ENCODE results near the gene PHC2.

PHC2 gene

DNA sequence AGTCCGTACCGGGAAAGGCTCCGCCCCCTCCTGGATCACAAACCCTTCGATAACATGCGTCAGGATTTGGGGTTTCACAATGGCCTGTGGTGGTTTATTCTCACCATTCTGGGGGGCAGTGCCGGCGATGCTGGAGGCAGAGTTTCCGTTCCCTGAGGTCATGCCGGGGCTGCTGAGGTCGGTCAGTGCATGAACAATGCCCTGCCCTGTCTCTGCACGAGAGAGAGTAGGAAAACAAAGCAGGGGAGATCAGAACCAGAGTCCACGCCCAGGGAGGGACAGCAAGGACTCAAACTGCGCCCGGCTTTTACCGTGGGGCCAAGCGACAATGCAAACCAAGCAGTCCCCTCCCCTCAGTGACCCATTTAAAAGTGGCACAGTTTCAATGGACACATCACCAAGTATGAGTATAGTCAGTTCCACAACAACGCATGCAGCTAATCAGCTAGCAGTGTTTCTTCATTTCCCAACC, 96.8 kb downstream of the PHC2 start:
- TF ChIP-seq, protein P1, sequence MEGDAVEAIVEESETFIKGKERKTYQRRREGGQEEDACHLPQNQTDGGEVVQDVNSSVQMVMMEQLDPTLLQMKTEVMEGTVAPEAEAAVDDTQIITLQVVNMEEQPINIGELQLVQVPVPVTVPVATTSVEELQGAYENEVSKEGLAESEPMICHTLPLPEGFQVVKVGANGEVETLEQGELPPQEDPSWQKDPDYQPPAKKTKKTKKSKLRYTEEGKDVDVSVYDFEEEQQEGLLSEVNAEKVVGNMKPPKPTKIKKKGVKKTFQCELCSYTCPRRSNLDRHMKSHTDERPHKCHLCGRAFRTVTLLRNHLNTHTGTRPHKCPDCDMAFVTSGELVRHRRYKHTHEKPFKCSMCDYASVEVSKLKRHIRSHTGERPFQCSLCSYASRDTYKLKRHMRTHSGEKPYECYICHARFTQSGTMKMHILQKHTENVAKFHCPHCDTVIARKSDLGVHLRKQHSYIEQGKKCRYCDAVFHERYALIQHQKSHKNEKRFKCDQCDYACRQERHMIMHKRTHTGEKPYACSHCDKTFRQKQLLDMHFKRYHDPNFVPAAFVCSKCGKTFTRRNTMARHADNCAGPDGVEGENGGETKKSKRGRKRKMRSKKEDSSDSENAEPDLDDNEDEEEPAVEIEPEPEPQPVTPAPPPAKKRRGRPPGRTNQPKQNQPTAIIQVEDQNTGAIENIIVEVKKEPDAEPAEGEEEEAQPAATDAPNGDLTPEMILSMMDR (IDR thresholded peaks at IDR 0.05; ENCODE audit: low read depth, low read length), result no peak
- H3K4me3 ChIP-seq (replicated peaks in 1 of 2; ENCODE audit: low read depth in 2 of 2, low read length in 2 of 2), result peak overlapping the region in 1 of 2 donors; percentile 12
- DNase-seq (ENCODE audit: low read depth in 2 of 2), result peak; percentile 80 to 93

DNA sequence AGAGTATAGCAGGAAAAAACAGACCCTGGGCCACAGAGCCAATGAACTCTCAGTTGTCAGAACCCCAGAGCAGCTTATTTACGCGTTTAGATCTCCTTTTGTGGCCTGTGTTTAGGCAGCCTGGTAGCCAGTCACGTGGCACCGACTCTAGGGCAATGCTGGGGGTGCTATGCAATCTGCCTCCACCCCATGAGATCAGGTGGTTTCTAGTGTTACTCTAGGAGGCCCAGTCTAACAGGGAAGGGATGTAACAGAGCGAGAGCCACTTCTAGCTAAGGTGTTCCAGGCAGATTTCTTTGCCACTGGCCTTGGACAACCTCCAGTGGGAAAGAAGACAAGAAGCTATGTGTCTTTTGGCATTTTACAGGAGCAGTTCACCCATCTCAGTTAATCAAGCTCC, 98.0 kb downstream of the PHC2 start:
- TF ChIP-seq, protein P1 (IDR thresholded peaks at IDR 0.05; ENCODE audit: low read depth, low read length), result no peak

DNA sequence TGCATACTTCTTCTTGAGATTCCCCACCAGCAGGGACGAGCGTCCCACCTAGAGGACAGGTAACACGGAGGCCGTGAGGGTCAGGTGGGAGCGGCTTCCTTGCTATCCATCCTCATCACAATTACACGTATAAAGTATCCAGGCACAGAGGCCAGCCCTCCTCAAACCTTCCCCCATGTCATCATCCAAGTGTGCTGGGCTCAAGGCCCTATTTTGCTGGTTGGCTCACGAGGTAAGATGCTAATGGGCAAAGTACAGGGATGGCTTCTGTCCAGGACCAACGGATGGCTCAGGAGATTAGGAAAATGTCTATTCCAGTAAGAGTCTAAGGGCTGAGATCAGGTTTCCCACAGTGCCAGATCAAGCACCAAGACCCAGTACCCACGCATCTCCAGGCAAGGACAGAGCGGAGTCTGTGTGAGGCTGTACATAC, 98.5 kb downstream of the PHC2 start:
- H3K4me3 ChIP-seq (replicated peaks in 1 of 2; ENCODE audit: low read depth in 2 of 2, low read length in 2 of 2), result no peak overlapping the region
- DNase-seq (ENCODE audit: low read depth in 2 of 2), result peak in 1 of 2 donors; percentile 80
- TF ChIP-seq, protein P1 (IDR thresholded peaks at IDR 0.05; ENCODE audit: low read depth, low read length), result no peak

More for the DNA sequence above, 98.0 kb downstream of the PHC2 start:
- no peak for DNase-seq (ENCODE audit: low read depth in 2 of 2)
- H3K4me3 ChIP-seq (replicated peaks in 1 of 2; ENCODE audit: low read depth in 2 of 2, low read length in 2 of 2), result no peak overlapping the region

DNA sequence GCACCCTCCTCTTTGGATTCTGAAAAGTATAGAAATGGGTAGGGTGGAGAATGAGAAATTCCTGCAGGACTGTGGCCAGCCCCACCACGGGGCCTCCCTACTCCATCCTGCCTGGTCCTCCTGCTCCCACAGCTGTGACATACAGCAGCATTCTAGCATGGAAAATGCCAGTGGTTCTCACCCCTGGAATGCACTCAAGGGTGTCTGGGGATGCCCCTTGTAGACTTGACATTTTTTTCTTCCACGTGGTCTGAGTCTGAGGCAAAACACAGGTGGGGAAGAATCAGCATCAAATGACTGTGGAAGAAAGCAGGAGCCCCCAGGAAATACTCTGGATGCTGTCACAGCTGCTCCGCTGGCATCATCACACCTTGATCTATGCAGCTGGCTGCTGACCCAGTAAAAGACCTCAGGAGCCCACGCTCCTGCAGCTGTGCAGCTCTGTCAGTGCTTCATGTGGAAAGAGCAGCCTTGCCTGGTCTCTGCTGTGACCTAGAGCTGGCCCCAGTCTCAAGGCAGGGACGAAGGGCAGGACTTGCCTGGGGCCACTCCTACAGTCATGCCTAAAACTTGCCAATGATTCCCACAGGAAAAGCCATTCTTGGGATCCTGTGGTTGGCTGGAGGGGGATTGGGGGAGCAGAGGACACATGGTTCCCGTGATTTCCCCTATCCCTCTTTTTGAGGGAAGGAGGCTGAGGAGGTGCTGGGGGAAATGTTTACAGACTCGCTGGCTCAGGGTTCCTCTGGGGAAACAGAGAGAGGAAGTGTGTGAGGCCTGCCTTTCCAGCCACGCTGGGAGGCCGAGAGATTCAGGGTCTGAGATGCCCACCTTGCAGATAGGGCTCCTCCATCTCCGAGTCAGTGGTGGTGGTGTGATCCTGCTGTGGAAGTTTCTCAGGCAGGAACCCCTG, 99.2 kb downstream of the PHC2 start:
- H3K4me3 ChIP-seq (replicated peaks in 1 of 2; ENCODE audit: low read depth in 2 of 2, low read length in 2 of 2), result no peak overlapping the region
- DNase-seq (ENCODE audit: low read depth in 2 of 2), result no peak
- TF ChIP-seq, protein P1 (IDR thresholded peaks at IDR 0.05; ENCODE audit: low read depth, low read length), result no peak

DNA sequence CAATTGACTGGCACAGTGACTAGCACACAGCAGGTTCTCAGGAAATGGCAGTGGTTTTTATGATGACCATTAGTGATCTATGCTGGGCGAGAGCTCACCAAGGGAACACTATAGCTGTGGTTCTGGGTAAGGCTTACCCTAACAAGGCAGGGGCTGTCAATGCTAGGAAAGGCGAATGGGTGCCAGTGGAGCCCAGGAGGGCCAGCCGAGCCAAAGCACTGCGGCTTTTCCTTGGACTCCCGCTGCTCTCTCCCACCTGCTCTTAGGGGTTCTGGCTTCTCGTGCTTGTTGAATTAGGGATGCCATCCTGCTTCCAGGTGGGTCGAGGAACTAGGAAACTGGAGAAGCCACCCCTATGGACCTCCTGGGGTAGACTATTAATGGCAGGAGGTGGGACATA, 100.0 kb downstream of the PHC2 start:
- no peak overlapping the region for H3K4me3 ChIP-seq (replicated peaks in 1 of 2; ENCODE audit: low read depth in 2 of 2, low read length in 2 of 2)
- no peak for DNase-seq (ENCODE audit: low read depth in 2 of 2)
- TF ChIP-seq, protein P1 (IDR thresholded peaks at IDR 0.05; ENCODE audit: low read depth, low read length), result no peak

DNA sequence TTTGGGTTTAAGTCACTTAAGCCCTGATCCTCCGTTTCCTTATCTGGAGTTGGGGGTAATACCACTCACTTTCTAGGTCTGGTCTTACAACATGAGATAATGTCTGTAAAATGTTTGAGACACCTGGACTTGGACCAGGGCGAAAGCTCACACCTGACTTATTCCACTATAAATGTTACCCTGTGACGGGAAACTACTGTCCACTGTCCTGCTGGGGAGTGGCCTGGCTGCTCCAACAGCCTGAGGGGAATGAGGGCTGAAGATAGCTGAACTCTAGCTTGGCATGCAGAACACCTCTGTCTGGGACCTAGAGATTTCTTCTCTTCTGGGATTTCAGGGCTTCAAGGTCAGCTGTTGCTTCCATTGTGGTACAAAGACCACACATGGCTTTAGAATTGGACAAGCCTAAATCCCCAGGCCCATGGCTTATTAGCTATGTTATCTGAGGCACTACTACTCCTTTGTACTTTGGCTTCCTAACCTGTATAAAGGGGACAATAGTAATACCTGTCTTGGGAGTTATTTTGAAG, 100.5 kb downstream of the PHC2 start:
- H3K4me3 ChIP-seq (replicated peaks in 1 of 2; ENCODE audit: low read depth in 2 of 2, low read length in 2 of 2), result no peak overlapping the region
- no peak for DNase-seq (ENCODE audit: low read depth in 2 of 2)
- TF ChIP-seq, protein P1 (IDR thresholded peaks at IDR 0.05; ENCODE audit: low read depth, low read length), result no peak
